Neural cell (in vitro differentiated cells): ENCODE measurements around the gene DIRAS2. TPM values are rescaled to one million over a fixed set of nuclear protein-coding genes. Genes with fewer than 3 reads are reported as not detected.

Experiments
- H2AFZ ChIP-seq: fragments of 200-600, 300-800 bp; sonication (generic), shearing (Covaris generic); 2 replicates; pipeline ENCODE4 v1.6.0; 2014; ENCODE audit warnings: low read depth, mild to moderate bottlenecking, antibody characterized with exemption, low read length, moderate library complexity
- H3F3A ChIP-seq: fragments of 200-600 bp; shearing (Covaris generic); 2 replicates; pipeline ENCODE4 v1.6.1; 2016; ENCODE audit warnings: mild to moderate bottlenecking, moderate library complexity, mixed read lengths, antibody characterized with exemption, low read length; ENCODE audit not compliant: insufficient read depth, poor library complexity, severe bottlenecking
- H3K27ac ChIP-seq: fragments of 200-600, 300-800 bp; sonication (generic), shearing (Covaris generic); 2 replicates; pipeline ENCODE4 v1.5.1; 2014; ENCODE audit warnings: mild to moderate bottlenecking, low read length, moderate library complexity
- H3K27me3 ChIP-seq: fragments of 300-800, 200-600 bp; sonication (generic), shearing (Covaris generic); 2 replicates; pipeline ENCODE4 v1.6.0; 2014; ENCODE audit warnings: mild to moderate bottlenecking, low read depth, low read length, moderate library complexity; ENCODE audit not compliant: insufficient read depth
- H3K36me3 ChIP-seq: fragments of 300-800, 200-600 bp; sonication (generic), shearing (Covaris generic); 2 replicates; pipeline ENCODE4 v1.5.1; 2014; ENCODE audit warnings: mild to moderate bottlenecking, antibody characterized with exemption, low read length, moderate library complexity; ENCODE audit not compliant: insufficient read depth
- H3K4me2 ChIP-seq: fragments of 300-800, 200-600 bp; sonication (generic), shearing (Covaris generic); 2 replicates; pipeline ENCODE4 v1.6.0; 2014; ENCODE audit warnings: mild to moderate bottlenecking, low read length
- H3K4me3 ChIP-seq: fragments of 300-800, 200-600 bp; sonication (generic), shearing (Covaris generic); 2 replicates; pipeline ENCODE4 v1.5.1; 2014; ENCODE audit warnings: mild to moderate bottlenecking, low read length, moderate library complexity
- H3K79me2 ChIP-seq: fragments of 200-600 bp; shearing (Covaris generic); replicated peaks from 2 replicates; pipeline ENCODE4 v1.6.0; 2014; ENCODE audit warnings: mild to moderate bottlenecking, low read length, moderate library complexity; ENCODE audit not compliant: insufficient read depth
- H3K9ac ChIP-seq: fragments of 300-800, 200-600 bp; sonication (generic), shearing (Covaris generic); 2 replicates; pipeline ENCODE4 v1.6.1; 2016; ENCODE audit warnings: mild to moderate bottlenecking, low read length, mixed read lengths
- H3K9me2 ChIP-seq: fragments of 200-600 bp; shearing (Covaris generic); 2 replicates; pipeline ENCODE4 v1.6.1; 2016; ENCODE audit warnings: mild to moderate bottlenecking, low read length, mixed read lengths; ENCODE audit not compliant: insufficient read depth
- H3K9me3 ChIP-seq: fragments of 200-600, 300-800 bp; sonication (generic), shearing (Covaris generic); 2 replicates; pipeline ENCODE4 v1.6.1; 2016; ENCODE audit warnings: mild to moderate bottlenecking, mixed run types, low read length, moderate library complexity, mixed read lengths
- H4K20me1 ChIP-seq: fragments of 200-600 bp; shearing (Covaris generic); 2 replicates; pipeline ENCODE4 v1.6.1; 2016; ENCODE audit warnings: mild to moderate bottlenecking, mixed run types; ENCODE audit not compliant: insufficient read depth
- CTCF ChIP-seq: fragments of 450-650 bp; IDR thresholded peaks from 2 replicates; pipeline ENCODE4 v1.5.1; 2014; ENCODE audit warnings: antibody characterized with exemption, mild to moderate bottlenecking, moderate library complexity; ENCODE audit not compliant: poor library complexity, severe bottlenecking
- EP300 ChIP-seq: fragments of 450-650 bp; conservative IDR thresholded peaks from 2 replicates; pipeline ENCODE4 v1.6.1; 2014; ENCODE audit warnings: antibody characterized with exemption, mild to moderate bottlenecking, moderate library complexity; ENCODE audit not compliant: poor library complexity, severe bottlenecking
- EZH2 ChIP-seq: fragments of 200-600, 300-800 bp; shearing (Covaris generic), sonication (generic); IDR thresholded peaks from 2 replicates; pipeline ENCODE4 v1.6.1; 2014; ENCODE audit warnings: antibody characterized with exemption, low read length, borderline replicate concordance, mild to moderate bottlenecking; ENCODE audit not compliant: insufficient read depth, poor library complexity, severe bottlenecking
- MXI1 ChIP-seq: fragments of 450-650 bp; conservative IDR thresholded peaks from 2 replicates; pipeline ENCODE4 v1.6.1; 2014; ENCODE audit warnings: antibody characterized with exemption, mild to moderate bottlenecking; ENCODE audit not compliant: poor library complexity, severe bottlenecking
- POLR2AphosphoS5 ChIP-seq: IDR thresholded peaks from 2 replicates; pipeline ENCODE4 v1.6.1; 2012
- RAD21 ChIP-seq: fragments of 450-650 bp; conservative IDR thresholded peaks from 2 replicates; pipeline ENCODE4 v1.6.1; 2014; ENCODE audit warnings: antibody characterized with exemption, mild to moderate bottlenecking, moderate library complexity
- REST ChIP-seq: IDR thresholded peaks from 2 replicates; pipeline ENCODE4 v1.6.1; 2012; ENCODE audit warnings: borderline replicate concordance
- SMC3 ChIP-seq: fragments of 450-650 bp; conservative IDR thresholded peaks from 2 replicates; pipeline ENCODE4 v1.6.1; 2014; ENCODE audit warnings: antibody characterized with exemption, mild to moderate bottlenecking, moderate library complexity; ENCODE audit not compliant: poor library complexity
- TAF1 ChIP-seq: IDR thresholded peaks from 2 replicates; pipeline ENCODE4 v1.6.1; 2012; ENCODE audit warnings: low read depth
- polyA plus RNA-seq: library from polyadenylated mRNA; depleted of rRNA; stranded (reverse); fragments of >200 nt; gene quantifications from 2 replicates; pipeline ENCODE4 v1.2.3, GENCODE V29; 2014

DIRAS2 gene
- polyA plus RNA-seq, 1 donor from 2014 or later: 26.7 TPM

DNA sequence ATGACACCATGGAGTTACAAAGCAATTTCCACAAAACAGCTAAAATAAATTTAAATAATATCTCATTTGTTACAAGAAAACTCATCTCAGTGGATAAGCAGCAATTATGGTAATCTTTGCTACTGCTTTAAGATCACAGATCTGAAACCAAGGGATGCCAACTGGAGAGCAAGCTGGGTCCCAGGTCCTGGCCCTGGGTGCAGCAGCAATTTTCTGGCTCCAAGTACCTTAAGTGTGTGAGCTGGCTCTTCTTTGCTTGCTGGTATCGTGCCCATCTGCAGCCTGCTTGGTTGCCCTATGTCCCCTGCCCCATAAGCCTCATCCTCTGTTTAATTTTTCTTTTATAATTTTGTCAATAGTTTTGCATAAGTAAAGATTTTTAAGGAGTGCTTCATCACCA, 41.5 kb upstream of the DIRAS2 start:
- Histone ChIP-seq H3K36me3 (no peaks in the 10 kb centered on the region), H3K27ac (no peak overlapping the region), H3F3A (no peaks in the 10 kb centered on the region), H2AFZ (no peak overlapping the region), H3K27me3 (no peaks in the 10 kb centered on the region), H3K9ac (no peak overlapping the region), H3K9me3 (no peaks in the 10 kb centered on the region), H3K79me2 (no peaks in the 10 kb centered on the region), H3K9me2 (no peaks in the 10 kb centered on the region), H3K4me2 (no peak overlapping the region), H3K4me3 (no peak overlapping the region), H4K20me1 (no peaks in the 10 kb centered on the region)
- TF ChIP-seq REST (no peak), POLR2AphosphoS5 (no peak), TAF1 (no peak), MXI1 (no peak), EP300 (no peak), SMC3 (no peak), EZH2 (no peak), RAD21 (no peak), CTCF (no peak)

- Histone ChIP-seq H3K27me3 (no peaks in the 10 kb centered on the region), H2AFZ (no peak overlapping the region), H3K79me2 (no peaks in the 10 kb centered on the region), H3K4me2 (no peak overlapping the region), H3K9me2 (no peaks in the 10 kb centered on the region), H3K4me3 (no peak overlapping the region), H3K27ac (no peak overlapping the region), H3F3A (no peaks in the 10 kb centered on the region), H3K9ac (no peak overlapping the region), H3K36me3 (no peaks in the 10 kb centered on the region), H3K9me3 (no peaks in the 10 kb centered on the region), H4K20me1 (no peaks in the 10 kb centered on the region)
- no peak for TF ChIP-seq RAD21
- TF ChIP-seq REST: no peak
- TF ChIP-seq EZH2: no peak
- no peak for TF ChIP-seq CTCF
- TF ChIP-seq SMC3: no peak
- TF ChIP-seq MXI1: no peak
- TF ChIP-seq POLR2AphosphoS5: no peak
- TF ChIP-seq TAF1: no peak
- TF ChIP-seq EP300: no peak
These were observed 37.9 kb upstream of the DIRAS2 start for GRCh38 chr9:90680534-90680933.
